Left cardiac atrium (tissue), 4 donors: ENCODE data around the gene ATP5ME. TPM values are rescaled to one million over a fixed set of nuclear protein-coding genes. Genes with fewer than 3 reads are reported as not detected.

Source experiments
- ATAC-seq, 2 donors: fragments of 200-7000 bp; cut with Tn5 transposase; one replicate each; pipeline ENCODE4 v1.9.1; 2020; ENCODE audit warnings: mild to moderate bottlenecking in 2 of 2, moderate library complexity in 2 of 2
- DNase-seq: peaks from one replicate; pipeline ENCODE4 v3.0.0-alpha.2; 2020
- intact Hi-C, 2 donors: fragments of 100-400 bp; cut with DNase I; formaldehyde crosslinking; loops; one replicate each; pipeline versions ENCODE4 v1.14.1 to v1.15.1; 2022 to 2023
- total RNA-seq, 2 donors: library from RNA; stranded (reverse); fragmentation: NEBNext Ultra II Directional; extraction: Animal tissue kit (Norgen Biotek cat#: 25700); gene quantifications; one replicate each; pipeline ENCODE4 v1.2.1, GENCODE V29; 2021
- donor health status: DM: no; HTN: yes; CAD: no.
- donor health status: DM: no; HTN: yes; CAD: no; lungs with severe emphysema.
- donor health status: DM: yes; HTN: yes; CAD: no.
- donor health status: Dilated cardiomyopathy.

Gene ATP5ME
- total RNA-seq, 2 donors from 2014 or later: 770 to 781 TPM

- no peak for ATAC-seq
- no peak for DNase-seq
- intact Hi-C loops: no loop called here
These were observed 43.4 kb downstream of the ATP5ME start for GRCh38 chr4:630656-631055.

GRCh38 chr4:629915-630641 lies 44.0 kb downstream of the ATP5ME start:
- ATAC-seq (no peak), DNase-seq (no peak)
- intact Hi-C loops: no loop called here

GRCh38 chr4:629636-629914 lies 44.5 kb downstream of the ATP5ME start:
- ATAC-seq: no peak
- intact Hi-C loops: no loop called here
- DNase-seq: no peak

- ATAC-seq (no peak), DNase-seq (no peak)
- intact Hi-C loops: no loop called here
These were observed 45.0 kb downstream of the ATP5ME start for GRCh38 chr4:628821-629635.

- DNase-seq (no peak), ATAC-seq (no peak)
- intact Hi-C loops: no loop called here
These were observed 45.8 kb downstream of the ATP5ME start for GRCh38 chr4:628311-628741.

- ATAC-seq: no peak
- no peak for DNase-seq
- intact Hi-C loops: no loop called here
These were observed 46.5 kb downstream of the ATP5ME start for GRCh38 chr4:627347-628125.

GRCh38 chr4:626201-627091 lies 47.6 kb downstream of the ATP5ME start:
- intact Hi-C loops: no loop called here
- ATAC-seq (no peak), DNase-seq (no peak)

GRCh38 chr4:625631-626161 lies 48.4 kb downstream of the ATP5ME start:
- ATAC-seq: no peak
- intact Hi-C loops: no loop called here
- no peak for DNase-seq

GRCh38 chr4:624705-625590 lies 49.1 kb downstream of the ATP5ME start, which contains the start of gene PDE6B:
PDE6B (plus strand) TSS chr4:625573; CDS start chr4:625627, 54 bp downstream.
- DNase-seq (no peak), ATAC-seq (no peak)
- intact Hi-C loops: no loop called here

- intact Hi-C loops: no loop called here
- ATAC-seq (no peak), DNase-seq (no peak)
These were observed 50.0 kb downstream of the ATP5ME start for GRCh38 chr4:623914-624566.

- DNase-seq (no peak), ATAC-seq (no peak)
- intact Hi-C loops: no loop called here
These were observed 50.8 kb downstream of the ATP5ME start for GRCh38 chr4:622996-623913.

Other genes starting within 250 kb of the ATP5ME start
- 10 to 100 TPM; 14.8 to 18.6 TPM for gene ZNF721, start 175.1 kb downstream of the ATP5ME start, total RNA-seq
- gene PIGG, start 175.1 kb downstream of the ATP5ME start, total RNA-seq: 10 to 100 TPM; 21.6 to 23.3 TPM
- gene TMEM271, start 98.0 kb downstream of the ATP5ME start, total RNA-seq: not detected
- gene PDE6B, start 48.7 kb downstream of the ATP5ME start, total RNA-seq: 1 to 10 TPM; 4.7 to 5.2 TPM
- 1 to 10 TPM; 5.4 to 5.9 TPM for gene MYL5, start 266 bp upstream of the ATP5ME start, total RNA-seq
- 10 to 100 TPM; 14.0 to 17.2 TPM for gene SLC49A3, start 14.9 kb upstream of the ATP5ME start, total RNA-seq
- 10 to 100 TPM; 21.4 to 26.6 TPM for gene PCGF3, start 31.6 kb upstream of the ATP5ME start, total RNA-seq
- gene CPLX1, start 151.9 kb upstream of the ATP5ME start, total RNA-seq: 1 to 10 TPM; 5.6 to 9.4 TPM